ENCODE results near the gene RPP25L.

RPP25L gene

GRCh38 chr9:34637356-34638137, 25.6 kb upstream of the RPP25L start, which contains the start of gene SIGMAR1:
TSS of gene SIGMAR1 (minus strand) at chr9:34637787. CDS start at chr9:34637697, 90 bp downstream.
- DNase-seq (ENCODE audit: low read depth), result peak; percentile 90

DNA sequence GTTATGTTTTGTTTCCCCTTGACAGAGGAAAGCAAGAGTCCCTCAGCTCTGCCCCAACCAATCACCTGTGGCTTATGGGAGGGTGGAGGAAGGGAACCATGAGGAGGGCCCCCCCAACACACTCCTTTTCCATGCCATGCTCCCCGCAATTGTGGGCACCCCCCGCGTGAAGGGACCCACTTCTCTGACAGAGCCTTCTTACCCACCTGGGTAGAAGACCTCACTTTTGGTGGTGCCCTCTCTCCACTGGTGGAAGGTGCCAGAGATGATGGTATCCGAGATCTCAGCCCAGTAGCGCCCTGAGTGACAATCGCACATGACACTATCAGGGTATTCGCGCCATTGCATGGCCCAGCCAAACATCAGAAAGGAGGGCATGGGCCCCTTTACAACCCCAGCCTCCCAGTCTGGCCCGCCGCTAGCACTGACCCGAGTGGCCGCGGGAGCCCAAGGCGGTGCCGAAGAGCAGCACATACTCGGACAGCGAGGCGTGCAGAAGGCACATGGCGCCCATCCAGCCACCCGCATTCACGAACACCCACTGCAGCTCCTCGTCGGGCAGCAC, 25.0 kb upstream of the RPP25L start:
- no peak for DNase-seq (ENCODE audit: low read depth)

DNA sequence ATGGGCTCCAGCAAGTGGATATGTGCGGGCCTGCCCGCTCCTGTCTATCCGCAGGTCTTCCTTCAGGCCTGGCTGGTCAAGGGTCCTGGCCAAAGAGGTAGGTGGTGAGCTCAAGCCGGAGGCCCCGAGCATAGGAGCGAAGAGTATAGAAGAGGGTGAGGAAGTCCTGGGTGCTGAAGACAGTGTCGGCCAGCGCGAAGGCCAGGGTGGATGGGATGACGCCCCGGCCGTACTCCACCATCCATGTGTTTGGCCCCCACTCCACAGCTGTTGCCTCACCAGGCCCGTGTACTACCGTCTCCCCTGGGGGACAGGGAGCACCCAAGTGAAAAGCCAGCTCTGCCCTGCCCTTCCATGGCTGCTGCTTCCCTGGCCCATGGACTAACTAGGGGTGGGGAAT, 23.7 kb upstream of the RPP25L start:
- DNase-seq (ENCODE audit: low read depth), result no peak

DNA sequence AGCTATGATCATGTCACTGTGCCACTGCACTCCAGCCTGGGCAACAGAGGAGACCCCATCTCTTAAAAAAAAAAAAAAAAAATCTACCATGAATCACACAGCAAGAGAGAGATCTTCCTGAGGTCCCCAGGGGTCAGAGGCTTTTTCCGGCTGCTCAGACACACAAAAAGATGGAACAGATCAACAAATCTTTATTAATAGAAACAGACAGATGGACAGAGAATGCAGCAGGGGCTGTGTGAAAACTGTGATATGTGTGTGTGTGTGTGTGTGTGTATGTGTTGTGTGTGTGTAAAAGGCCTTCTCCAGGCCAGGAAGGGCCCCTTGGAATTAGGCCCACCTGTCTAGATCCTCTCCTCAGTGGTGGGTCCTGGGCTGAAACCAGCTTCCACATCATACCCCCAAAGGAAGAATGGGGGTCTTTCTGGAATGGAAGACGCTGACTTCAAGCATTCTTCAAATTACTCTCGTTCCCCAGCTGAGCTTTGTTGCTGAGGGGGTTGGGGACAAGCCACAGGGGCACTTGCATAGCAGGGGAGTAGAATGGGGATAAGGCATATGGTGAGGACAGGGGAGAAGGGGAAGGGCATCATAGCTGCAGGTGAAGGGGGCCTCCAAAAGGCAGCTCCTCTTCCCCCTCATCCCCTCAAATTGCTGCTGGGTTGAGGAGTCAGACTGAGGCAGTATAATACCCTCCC, 22.8 kb upstream of the RPP25L start:
- DNase-seq (ENCODE audit: low read depth), result no peak

- DNase-seq (ENCODE audit: low read depth), result peak; percentile 49
These were observed 22.1 kb upstream of the RPP25L start for GRCh38 chr9:34633851-34634550.

- no peak for DNase-seq (ENCODE audit: low read depth)
These were observed 21.3 kb upstream of the RPP25L start for GRCh38 chr9:34633166-34633565.

- DNase-seq (ENCODE audit: low read depth), result no peak
These were observed 18.7 kb upstream of the RPP25L start for GRCh38 chr9:34630402-34631154.

GRCh38 chr9:34629491-34629808, 17.6 kb upstream of the RPP25L start:
- no peak for DNase-seq (ENCODE audit: low read depth)

GRCh38 chr9:34628656-34629490, 17.0 kb upstream of the RPP25L start, which contains the start of gene ARID3C:
TSS of gene ARID3C (minus strand) at chr9:34629066. CDS start at chr9:34628014, 1,052 bp downstream.
- DNase-seq (ENCODE audit: low read depth), result peak; percentile 37

DNA sequence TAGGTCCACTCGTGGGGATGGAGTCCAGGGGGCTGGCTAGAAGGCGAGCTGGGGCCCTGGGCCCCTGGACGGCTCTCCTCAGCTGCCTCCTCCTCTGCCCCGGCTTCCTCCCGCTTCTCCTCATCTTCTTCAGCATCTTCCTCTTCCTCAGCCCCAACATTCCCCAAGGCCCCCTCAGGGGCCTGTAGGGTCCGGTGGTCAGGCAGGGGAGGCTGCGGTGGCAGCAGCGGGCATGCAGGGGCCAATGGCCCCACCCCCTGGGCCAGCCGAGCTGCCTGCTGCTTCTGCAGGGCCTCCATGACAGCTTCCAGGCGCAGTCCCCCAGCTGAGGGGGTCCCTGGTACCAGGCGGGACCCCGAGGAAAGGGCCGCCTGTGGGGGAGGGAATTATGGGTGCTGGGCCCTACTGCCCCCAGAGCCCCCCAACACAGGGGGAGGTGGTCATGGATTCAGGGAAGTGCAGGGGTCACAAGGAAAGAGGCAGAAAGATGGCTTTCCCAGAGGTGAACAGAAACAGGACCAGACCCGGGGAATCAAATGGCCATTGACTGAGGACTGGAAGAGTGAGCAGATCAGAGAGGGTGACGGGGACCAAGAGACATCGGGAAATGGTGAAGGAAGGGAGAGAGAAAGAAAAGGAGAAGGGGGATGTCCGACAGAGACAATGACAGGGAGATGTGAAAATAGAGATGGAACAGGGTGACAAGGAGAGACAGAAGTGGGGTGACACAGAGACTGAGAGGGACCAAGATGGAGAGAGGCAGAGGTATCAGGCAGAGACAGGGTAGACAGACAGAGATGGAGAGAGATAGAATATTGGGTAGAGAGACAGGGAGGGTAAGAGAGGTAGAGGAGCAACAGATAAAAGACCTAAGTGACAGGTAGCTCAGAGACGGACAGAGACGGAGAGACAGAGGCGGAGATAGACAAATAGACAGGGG, 16.1 kb upstream of the RPP25L start:
- DNase-seq (ENCODE audit: low read depth), result no peak

DNA sequence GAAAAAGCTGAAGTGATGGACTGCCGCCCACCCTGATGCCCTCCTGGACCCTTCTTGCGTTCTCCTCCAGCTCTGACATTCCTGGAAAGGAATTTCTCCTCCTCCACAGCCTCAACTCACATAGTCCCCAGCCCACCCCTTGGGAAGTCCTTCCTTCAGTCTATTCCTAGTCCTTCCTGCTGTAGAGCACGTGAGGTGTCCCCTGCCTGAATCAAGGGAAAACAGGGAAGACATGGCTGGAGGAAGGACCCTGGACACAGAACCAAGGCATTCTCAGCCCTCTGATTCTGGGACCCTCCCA, 13.2 kb upstream of the RPP25L start:
- DNase-seq (ENCODE audit: low read depth), result no peak

- no peak for DNase-seq (ENCODE audit: low read depth)
These were observed 12.7 kb upstream of the RPP25L start for GRCh38 chr9:34624475-34625185.

GRCh38 chr9:34623374-34624235, 11.7 kb upstream of the RPP25L start:
- no peak for DNase-seq (ENCODE audit: low read depth)

GRCh38 chr9:34620061-34620994, 8.4 kb upstream of the RPP25L start, which contains the start of gene DCTN3:
TSS of gene DCTN3 (minus strand) at chr9:34620495. CDS start at chr9:34620464, 31 bp downstream.
- peak; percentile 75 for DNase-seq (ENCODE audit: low read depth)

- DNase-seq (ENCODE audit: low read depth), result no peak
These were observed 3.2 kb upstream of the RPP25L start for GRCh38 chr9:34615132-34615531.

GRCh38 chr9:34612788-34613390, 992 bp upstream of the RPP25L start:
- peak; percentile 39 for DNase-seq (ENCODE audit: low read depth)

All from stimulated activated CD8-positive, alpha-beta memory T cell treated with anti-CD3 and anti-CD28 coated beads, Interleukin-12 subunit alpha, Interleukin-12 subunit beta, amount 100 ng/mL, for 4 hours (primary cell).